ENCODE measurements around the gene ATG7.

ATG7 gene

GRCh38 chr3:11601446-11602238 lies 329.4 kb downstream of the ATG7 start:
- no peak for DNase-seq

GRCh38 chr3:11602239-11602840 lies 330.1 kb downstream of the ATG7 start:
- no peak for DNase-seq

GRCh38 chr3:11602886-11603527 lies 330.8 kb downstream of the ATG7 start:
- DNase-seq: no peak

GRCh38 chr3:11603628-11604027 lies 331.4 kb downstream of the ATG7 start:
- DNase-seq: no peak

GRCh38 chr3:11604139-11604892 lies 332.1 kb downstream of the ATG7 start:
- no peak for DNase-seq

- DNase-seq: no peak
Observed at GRCh38 chr3:11605398-11605797, 333.2 kb downstream of the ATG7 start.

GRCh38 chr3:11606090-11606784 lies 334.0 kb downstream of the ATG7 start:
- DNase-seq: no peak

GRCh38 chr3:11606865-11607440 lies 334.8 kb downstream of the ATG7 start:
- no peak for DNase-seq

Data from NCI-H2081 (cell line).